ENCODE measurements around the gene MB. TPM values are rescaled to one million over a fixed set of nuclear protein-coding genes. Genes with fewer than 3 reads are reported as not detected.

The MB gene
- polyA plus RNA-seq, 3 donors, result not detected

DNA sequence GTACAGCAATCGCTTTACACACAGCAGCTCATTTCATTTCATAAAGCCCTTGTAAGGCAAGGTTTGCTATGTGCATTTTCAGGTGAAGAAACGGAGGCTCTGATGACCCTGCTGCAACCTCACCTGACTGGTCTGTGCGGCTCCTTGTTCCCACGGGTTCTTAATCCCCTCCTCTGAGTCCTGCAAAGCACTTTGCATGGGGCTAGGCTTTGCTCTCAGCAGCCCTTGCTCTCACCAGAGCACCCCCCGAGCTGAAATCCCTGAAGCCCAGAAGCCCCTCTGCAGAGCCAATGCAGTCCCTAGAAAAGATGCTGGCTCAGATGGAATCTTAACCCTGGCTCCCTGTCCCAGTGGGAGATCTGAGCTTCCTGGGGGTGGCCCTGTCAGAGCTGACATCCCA lies 20.1 kb upstream of the MB start:
- WGBS (ENCODE audit: insufficient coverage), result 83% methylated on average over 4 of the region's 5 CpGs
- Histone ChIP-seq H4K20me1 (ENCODE audit: insufficient read depth, low read length) (no peaks in the 10 kb centered on the region), H3K4me2 (replicated peaks; ENCODE audit: extremely low read depth, low read length, poor library complexity, severe bottlenecking) (no peak overlapping the region), H2AFZ (ENCODE audit: insufficient read depth, low read depth, low read length, poor library complexity, severe bottlenecking) (no peak overlapping the region), H3K4me3 (replicated peaks in 1 of 3; ENCODE audit: low read depth in 2 of 3, low read length in 3 of 3) (no peak overlapping the region), H3K27me3 (ENCODE audit: control insufficient read depth in 2 of 2, insufficient read depth in 2 of 2, low read length in 2 of 2) (no peaks in the 10 kb centered on the region), H3K4me1 (ENCODE audit: control insufficient read depth in 1 of 2, insufficient read depth in 2 of 2, low read length in 2 of 2) (peaks cover 9 to 13% of the 10 kb centered on the region in 2 donors), H3K79me2 (ENCODE audit: insufficient read depth, low read length) (no peaks in the 10 kb centered on the region), H3K36me3 (replicated peaks in 1 of 2; ENCODE audit: control insufficient read depth in 1 of 2, insufficient read depth in 2 of 2, low read length in 2 of 2) (no peaks in the 10 kb centered on the region), H3K27ac (ENCODE audit: low read depth in 1 of 2, low read length in 2 of 2) (no peak overlapping the region), H3K9ac (ENCODE audit: insufficient read depth, low read length, poor library complexity, severe bottlenecking) (no peak overlapping the region), H3K9me3 (replicated peaks in 1 of 2; ENCODE audit: control insufficient read depth in 1 of 2, insufficient read depth in 1 of 2, low read length in 2 of 2) (no peaks in the 10 kb centered on the region)
- intact Hi-C loops (cut with micrococcal nuclease), result loop anchor here in 1 of 2 donors (10.0 kb wide), 1 partner anchor 278 kb away; no protein-coding TSS in a partner anchor
- H3K27ac Mint-ChIP-seq, result no peak overlapping the region
- no peak for TF ChIP-seq CTCF (IDR thresholded peaks at IDR 0.05)
- peaks cover 0 to 1% (median 0%) of the 10 kb centered on the region in 7 donors for H3K9me3 Mint-ChIP-seq
- no peak for DNase-seq
- H3K4me1 Mint-ChIP-seq, result peaks cover 22% of the 10 kb centered on the region
- H3K27me3 Mint-ChIP-seq (ENCODE audit: low read depth in 3 of 3), result peaks cover 3 to 7% (median 3%) of the 10 kb centered on the region in 3 donors
- H3K4me3 Mint-ChIP-seq, result no peak overlapping the region
- H3K36me3 Mint-ChIP-seq, result no peaks in the 10 kb centered on the region

- no peaks in the 10 kb centered on the region for H3K79me2 ChIP-seq (ENCODE audit: insufficient read depth, low read length)
- H3K9ac ChIP-seq (ENCODE audit: insufficient read depth, low read length, poor library complexity, severe bottlenecking), result no peak overlapping the region
- Mint-ChIP-seq H3K4me1 (peaks cover 32% of the 10 kb centered on the region), H3K27me3 (ENCODE audit: low read depth in 3 of 3) (peaks cover 0 to 7% (median 5%) of the 10 kb centered on the region in 3 donors), H3K9me3 (no peaks in the 10 kb centered on the region), H3K36me3 (no peaks in the 10 kb centered on the region), H3K27ac (no peak overlapping the region), H3K4me3 (no peak overlapping the region)
- no peak for DNase-seq
- H3K36me3 ChIP-seq (replicated peaks in 1 of 2; ENCODE audit: control insufficient read depth in 1 of 2, insufficient read depth in 2 of 2, low read length in 2 of 2), result no peaks in the 10 kb centered on the region
- peaks cover 9 to 23% of the 10 kb centered on the region in 2 donors for H3K4me1 ChIP-seq (ENCODE audit: control insufficient read depth in 1 of 2, insufficient read depth in 2 of 2, low read length in 2 of 2)
- no peaks in the 10 kb centered on the region for H3K27me3 ChIP-seq (ENCODE audit: control insufficient read depth in 2 of 2, insufficient read depth in 2 of 2, low read length in 2 of 2)
- TF ChIP-seq CTCF (IDR thresholded peaks at IDR 0.05), result no peak
- H4K20me1 ChIP-seq (ENCODE audit: insufficient read depth, low read length), result no peaks in the 10 kb centered on the region
- no peak overlapping the region for H2AFZ ChIP-seq (ENCODE audit: insufficient read depth, low read depth, low read length, poor library complexity, severe bottlenecking)
- H3K4me2 ChIP-seq (replicated peaks; ENCODE audit: extremely low read depth, low read length, poor library complexity, severe bottlenecking), result no peak overlapping the region
- H3K4me3 ChIP-seq (replicated peaks in 1 of 3; ENCODE audit: low read depth in 2 of 3, low read length in 3 of 3), result no peak overlapping the region
- no peaks in the 10 kb centered on the region for H3K9me3 ChIP-seq (replicated peaks in 1 of 2; ENCODE audit: control insufficient read depth in 1 of 2, insufficient read depth in 1 of 2, low read length in 2 of 2)
- intact Hi-C loops (cut with micrococcal nuclease), result loop anchor here in 1 of 2 donors (10.0 kb wide), 1 partner anchor 280 kb away; no protein-coding TSS in a partner anchor
- H3K27ac ChIP-seq (ENCODE audit: low read depth in 1 of 2, low read length in 2 of 2), result no peak overlapping the region
- WGBS (ENCODE audit: insufficient coverage), result 95% methylated on average over 2 of the region's 3 CpGs
Observed at GRCh38 chr22:35634943-35635540, 17.9 kb upstream of the MB start.
